Psoas muscle (tissue), 8 donors: Measurements from ENCODE around the gene KRTAP9-4. TPM values are rescaled to one million over a fixed set of nuclear protein-coding genes. Genes with fewer than 3 reads are reported as not detected.
"Not testable (repeated sequence)": the region's sequence is repeated elsewhere in the genome, so short reads cannot be mapped to it uniquely, and the experiment has no call there.

ENCODE experiments used
- ATAC-seq, 4 donors: fragments of 200-7000 bp; cut with Tn5 transposase; one replicate each; pipeline ENCODE4 v1.9.1; 2020; ENCODE audit warnings: moderate library complexity in 3 of 4, mild to moderate bottlenecking in 2 of 4
- DNase-seq, 2 donors: peaks; one replicate each; pipeline ENCODE4 v3.0.0-alpha.2; 2020
- H3K27ac ChIP-seq: fragments of 200-600 bp; one replicate; pipeline ENCODE4 v1.8.0; 2022
- H3K27me3 ChIP-seq, 3 donors: fragments of 200-600 bp in 1 of 3; one replicate each; pipeline versions ENCODE4 v1.6.1 to v1.8.0; 2013 to 2022; ENCODE audit warnings: low read length in 2 of 3, mild to moderate bottlenecking in 2 of 3, moderate library complexity in 1 of 3; ENCODE audit not compliant: insufficient read depth in 3 of 3
- H3K36me3 ChIP-seq, 2 donors: fragments of 200-600 bp in 1 of 2; one replicate each; pipeline versions ENCODE4 v1.6.1 to v1.8.0; 2013 to 2022; ENCODE audit warnings: low read depth in 1 of 2, mild to moderate bottlenecking in 1 of 2, moderate library complexity in 1 of 2; ENCODE audit not compliant: insufficient read depth in 1 of 2
- H3K4me1 ChIP-seq: fragments of 200-600 bp; one replicate; pipeline ENCODE4 v1.8.0; 2022
- H3K4me3 ChIP-seq: fragments of 200-600 bp; one replicate; pipeline ENCODE4 v1.8.0; 2022; ENCODE audit warnings: mild to moderate bottlenecking
- H3K9me3 ChIP-seq: fragments of 200-600 bp; one replicate; pipeline ENCODE4 v1.8.0; 2022
- WGBS, 3 donors: extraction: QIAGEN DNeasy Blood & Tissue Kit; methylation state at CpG; one replicate each; pipeline versions ENCODE4 v1.1.6 to v1.1.7; 2013; 5-methylcytosine and 5-hydroxymethylcytosine counted together
- intact Hi-C, 2 donors: fragments of 100-400 bp; cut with DNase I; formaldehyde crosslinking; loops; one replicate each; pipeline versions ENCODE4 v1.11.0 to v1.14.2; 2022
- polyA plus RNA-seq, 3 donors: library from polyadenylated mRNA; stranded (reverse); fragments of 200-250 nt; gene quantifications; one replicate each; pipeline ENCODE4 v1.2.3, GENCODE V29; 2013
- total RNA-seq, 4 donors: library from RNA; stranded (reverse); fragmentation: NEBNext Ultra II Directional in 2 of 4; extraction: Animal tissue kit (Norgen Biotek cat#: 25700) in 2 of 4; gene quantifications; one replicate each; pipeline versions ENCODE4 v1.2.1 to v1.2.4, GENCODE V29; 2021 to 2023
- TF ChIP-seq, protein P1 (sequence below): fragments of 200-600 bp; IDR thresholded peaks from one replicate; pipeline ENCODE4 v1.8.0; 2022; ENCODE audit warnings: antibody characterized with exemption
- donor health status: healthy with polysubstance abuse.
- donor health status: DM: no; HTN: no; CAD: no; lungs with moderate emphysema.
- donor health status: Bipolar disorder and iron deficiency.
- donor health status: healthy.
- donor health status: DM: yes; HTN: yes; CAD: no.
- donor health status: DM: no; HTN: no; CAD: no.
- donor health status: DM: no; HTN: no; CAD: no.
- donor health status: DM: yes; HTN: yes; CAD: no.

The KRTAP9-4 gene
- total and polyA plus RNA-seq, 7 donors = not detected

DNA sequence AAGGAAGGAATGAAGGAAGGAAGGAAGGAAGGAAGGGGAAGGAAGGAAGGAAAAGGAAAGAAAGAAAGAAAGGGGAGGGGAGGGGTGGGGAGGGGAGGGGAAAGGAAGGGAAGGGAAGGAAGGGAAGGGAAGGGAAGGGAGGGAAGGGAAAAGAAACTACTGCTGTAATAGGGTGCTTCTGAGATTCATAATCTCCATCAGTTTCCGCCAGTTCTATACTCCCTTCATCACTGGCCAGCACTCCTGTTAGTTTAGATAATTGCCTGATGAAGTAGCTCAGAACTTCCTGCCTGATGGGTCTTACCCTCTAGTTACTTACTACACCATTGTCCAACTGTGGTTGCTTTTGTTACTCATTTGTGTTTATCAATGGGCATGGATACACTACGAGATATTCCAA, 13.7 kb downstream of the KRTAP9-4 start:
- Histone ChIP-seq H3K4me1 (no peaks in the 10 kb centered on the region), H3K9me3 (no peaks in the 10 kb centered on the region), H3K27me3 (peaks cover 0 to 15% (median 5%) of the 10 kb centered on the region in 3 donors), H3K36me3 (no peaks in the 10 kb centered on the region), H3K27ac (no peak overlapping the region), H3K4me3 (no peak overlapping the region)
- TF ChIP-seq, protein P1, sequence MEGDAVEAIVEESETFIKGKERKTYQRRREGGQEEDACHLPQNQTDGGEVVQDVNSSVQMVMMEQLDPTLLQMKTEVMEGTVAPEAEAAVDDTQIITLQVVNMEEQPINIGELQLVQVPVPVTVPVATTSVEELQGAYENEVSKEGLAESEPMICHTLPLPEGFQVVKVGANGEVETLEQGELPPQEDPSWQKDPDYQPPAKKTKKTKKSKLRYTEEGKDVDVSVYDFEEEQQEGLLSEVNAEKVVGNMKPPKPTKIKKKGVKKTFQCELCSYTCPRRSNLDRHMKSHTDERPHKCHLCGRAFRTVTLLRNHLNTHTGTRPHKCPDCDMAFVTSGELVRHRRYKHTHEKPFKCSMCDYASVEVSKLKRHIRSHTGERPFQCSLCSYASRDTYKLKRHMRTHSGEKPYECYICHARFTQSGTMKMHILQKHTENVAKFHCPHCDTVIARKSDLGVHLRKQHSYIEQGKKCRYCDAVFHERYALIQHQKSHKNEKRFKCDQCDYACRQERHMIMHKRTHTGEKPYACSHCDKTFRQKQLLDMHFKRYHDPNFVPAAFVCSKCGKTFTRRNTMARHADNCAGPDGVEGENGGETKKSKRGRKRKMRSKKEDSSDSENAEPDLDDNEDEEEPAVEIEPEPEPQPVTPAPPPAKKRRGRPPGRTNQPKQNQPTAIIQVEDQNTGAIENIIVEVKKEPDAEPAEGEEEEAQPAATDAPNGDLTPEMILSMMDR = no peak
- WGBS, 3 donors = 79 to 85% (median 82%) methylated on average over 2 of the region's 2 CpGs
- ATAC-seq (no peak), DNase-seq (no peak)
- intact Hi-C loops = loop anchor here in 1 of 2 donors (2.0 kb wide), 1 partner anchor 14 kb away; no protein-coding TSS in a partner anchor

DNA sequence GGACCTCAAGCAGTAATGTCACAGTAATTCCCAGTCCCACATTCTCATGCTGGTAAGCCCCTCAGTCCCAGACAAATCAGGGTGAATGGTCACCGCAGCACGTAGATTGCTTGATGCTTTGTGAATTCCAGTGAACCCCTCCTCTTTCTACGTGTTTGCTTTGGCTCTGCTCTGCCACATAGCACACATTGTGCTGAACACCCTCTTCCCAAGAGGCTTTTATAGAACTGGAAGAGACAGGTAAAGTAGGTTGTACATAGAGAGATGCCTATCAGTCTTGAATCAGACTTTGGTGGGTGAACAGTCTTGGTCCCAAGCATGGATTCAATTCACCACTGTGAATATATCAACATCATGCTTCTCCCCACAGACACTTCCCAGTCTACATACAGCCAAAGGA, 15.1 kb downstream of the KRTAP9-4 start:
- TF ChIP-seq, protein P1 = no peak
- Histone ChIP-seq H3K9me3 (no peaks in the 10 kb centered on the region), H3K27me3 (peaks cover 0 to 6% (median 0%) of the 10 kb centered on the region in 3 donors), H3K27ac (no peak overlapping the region), H3K4me3 (no peak overlapping the region), H3K36me3 (no peaks in the 10 kb centered on the region), H3K4me1 (no peaks in the 10 kb centered on the region)
- ATAC-seq = no peak
- WGBS, 3 donors = 76 to 80% (median 80%) methylated on average over 3 of the region's 3 CpGs
- DNase-seq = no peak
- intact Hi-C loops = no loop called here

DNA sequence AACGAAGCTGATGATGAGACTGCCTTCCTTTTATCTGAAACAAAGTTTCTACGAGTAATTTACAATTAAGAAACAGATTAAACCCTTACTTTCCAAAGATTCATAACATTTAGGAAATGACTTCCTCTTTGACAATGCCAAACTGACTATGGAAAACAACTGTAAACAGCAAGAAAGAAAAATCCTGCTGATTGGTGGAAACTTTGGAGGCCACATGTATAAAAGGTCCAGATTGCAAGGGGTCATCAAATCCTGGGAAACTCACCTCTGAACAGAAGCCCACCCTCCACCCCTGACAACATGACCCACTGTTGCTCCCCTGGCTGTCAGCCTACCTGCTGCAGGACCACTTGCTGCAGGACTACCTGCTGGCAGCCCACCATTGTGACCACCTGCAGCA, 15.6 kb downstream of the KRTAP9-4 start, which contains the start of gene KRTAP9-6:
Gene KRTAP9-6 (plus strand): TSS at position 301 of the 400 bp plus-strand sequence. CDS start 0 bp downstream, at position 301.
- H3K27ac ChIP-seq = no peak within 1 kb of the TSS
- WGBS, 3 donors = 60 to 70% (median 66%) methylated on average over 2 of the region's 2 CpGs
- no peak for ATAC-seq

DNA sequence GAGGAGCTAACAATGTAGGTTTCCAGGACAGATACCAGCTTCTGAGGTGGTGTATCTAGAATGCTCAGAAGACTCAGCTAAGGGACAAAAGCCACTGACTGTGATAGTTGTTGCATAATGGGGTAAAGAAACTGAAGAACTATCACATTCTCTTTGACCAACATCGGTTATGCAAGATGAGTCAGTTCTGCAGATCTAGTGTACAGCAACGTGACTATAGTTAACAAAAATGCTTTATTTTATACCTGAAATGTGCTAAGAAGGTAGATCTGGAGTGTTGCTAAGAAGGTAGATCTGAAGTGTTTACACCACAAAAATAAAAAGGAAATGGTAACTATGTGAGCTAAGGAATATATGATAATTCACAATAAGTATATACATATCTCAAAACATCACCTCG, 18.2 kb downstream of the KRTAP9-4 start:
- Histone ChIP-seq H3K9me3 (no peaks in the 10 kb centered on the region), H3K4me3 (no peak overlapping the region), H3K27me3 (no peaks in the 10 kb centered on the region), H3K4me1 (no peaks in the 10 kb centered on the region), H3K36me3 (no peaks in the 10 kb centered on the region), H3K27ac (no peak overlapping the region)
- 84 to 95% methylated on average over 3 of the region's 3 CpGs; no CpG with 5 or more reads in 1 of the 3 donors for WGBS, 3 donors
- no peak for ATAC-seq
- intact Hi-C loops = no loop called here
- no peak for DNase-seq
- TF ChIP-seq, protein P1 = no peak

More for the DNA sequence above, 15.6 kb downstream of the KRTAP9-4 start, which contains the start of gene KRTAP9-6:
- H3K27me3 ChIP-seq = peaks cover 0 to 4% (median 0%) of the 10 kb centered on the region in 3 donors
- no peak for DNase-seq
- TF ChIP-seq, protein P1 = no peak
- intact Hi-C loops = no loop called here
- H3K9me3 ChIP-seq = no peaks in the 10 kb centered on the region
- no peaks in the 10 kb centered on the region for H3K36me3 ChIP-seq
- no peaks in the 10 kb centered on the region for H3K4me1 ChIP-seq
- no peak within 1 kb of the TSS for H3K4me3 ChIP-seq

DNA sequence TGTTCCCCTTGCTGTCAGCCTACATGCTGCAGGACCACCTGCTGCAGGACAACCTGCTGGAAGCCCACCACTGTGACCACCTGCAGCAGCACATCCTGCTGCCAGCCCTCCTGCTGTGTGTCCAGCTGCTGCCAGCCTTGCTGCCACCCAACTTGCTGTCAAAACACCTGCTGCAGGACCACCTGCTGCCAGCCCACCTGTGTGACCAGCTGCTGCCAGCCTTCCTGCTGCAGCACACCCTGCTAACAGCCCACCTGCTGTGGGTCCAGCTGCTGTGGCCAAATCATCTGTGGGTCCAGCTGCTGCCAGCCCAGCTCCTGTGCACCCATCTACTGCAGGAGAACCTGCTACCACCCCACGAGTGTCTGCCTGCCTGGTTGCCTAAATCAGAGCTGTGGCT, 21.8 kb downstream of the KRTAP9-4 start:
- WGBS, 3 donors = 0 to 22% methylated on average over 1 of the region's 1 CpG; no CpG with 5 or more reads in 1 of the 3 donors
- H3K4me3 ChIP-seq, intact Hi-C loops, H3K36me3 ChIP-seq, H3K4me1 ChIP-seq, H3K9me3 ChIP-seq, H3K27me3 ChIP-seq, H3K27ac ChIP-seq, DNase-seq, ATAC-seq: not testable (repeated sequence)
